ENCODE data around the gene CHAMP1.

- TF ChIP-seq FOSL1 (IDR thresholded peaks at IDR 0.05; ENCODE audit: insufficient read depth, low read depth, low read length) (no peak), SP2 (IDR thresholded peaks at IDR 0.05; ENCODE audit: low read length) (no peak)
- TF ChIP-seq, protein P1, sequence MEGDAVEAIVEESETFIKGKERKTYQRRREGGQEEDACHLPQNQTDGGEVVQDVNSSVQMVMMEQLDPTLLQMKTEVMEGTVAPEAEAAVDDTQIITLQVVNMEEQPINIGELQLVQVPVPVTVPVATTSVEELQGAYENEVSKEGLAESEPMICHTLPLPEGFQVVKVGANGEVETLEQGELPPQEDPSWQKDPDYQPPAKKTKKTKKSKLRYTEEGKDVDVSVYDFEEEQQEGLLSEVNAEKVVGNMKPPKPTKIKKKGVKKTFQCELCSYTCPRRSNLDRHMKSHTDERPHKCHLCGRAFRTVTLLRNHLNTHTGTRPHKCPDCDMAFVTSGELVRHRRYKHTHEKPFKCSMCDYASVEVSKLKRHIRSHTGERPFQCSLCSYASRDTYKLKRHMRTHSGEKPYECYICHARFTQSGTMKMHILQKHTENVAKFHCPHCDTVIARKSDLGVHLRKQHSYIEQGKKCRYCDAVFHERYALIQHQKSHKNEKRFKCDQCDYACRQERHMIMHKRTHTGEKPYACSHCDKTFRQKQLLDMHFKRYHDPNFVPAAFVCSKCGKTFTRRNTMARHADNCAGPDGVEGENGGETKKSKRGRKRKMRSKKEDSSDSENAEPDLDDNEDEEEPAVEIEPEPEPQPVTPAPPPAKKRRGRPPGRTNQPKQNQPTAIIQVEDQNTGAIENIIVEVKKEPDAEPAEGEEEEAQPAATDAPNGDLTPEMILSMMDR (IDR thresholded peaks at IDR 0.05; ENCODE audit: control extremely low read depth in 1 of 3, insufficient read depth in 1 of 3, low read depth in 1 of 3, low read length in 3 of 3): no peak
These were observed 32.1 kb upstream of the CHAMP1 start for GRCh38 chr13:114282041-114282670.
